Heart left ventricle (tissue), 16 donors: ENCODE data around the gene BTBD8. TPM values are rescaled to one million over a fixed set of nuclear protein-coding genes. Genes with fewer than 3 reads are reported as not detected.
A peak's percentile ranks its signal among the peaks of the same experiment; 100 is the strongest.

Experiments
- ATAC-seq, 4 donors: fragments of 200-7000 bp; cut with Tn5 transposase; one replicate each; pipeline ENCODE4 v1.9.1; 2020 to 2022; ENCODE audit warnings: moderate library complexity in 4 of 4, mild to moderate bottlenecking in 3 of 4, moderate number of reproducible peaks in 1 of 4
- DNase-seq, 5 donors: peaks; one replicate each; pipeline ENCODE4 v3.0.0-alpha.2; 2020
- H3K27ac ChIP-seq, 12 donors: fragments of 200-600 bp; sonication (generic) in 4 of 12; one replicate each; pipeline versions ENCODE4 v1.5.0 to v1.8.0; 2016 to 2022; ENCODE audit warnings: mild to moderate bottlenecking in 2 of 12
- H3K27me3 ChIP-seq, 9 donors: fragments of 200-600 bp; sonication (generic) in 2 of 9; one replicate each; pipeline versions ENCODE4 v1.5.1 to v1.8.0; 2016 to 2022; ENCODE audit warnings: mild to moderate bottlenecking in 3 of 9
- H3K36me3 ChIP-seq, 9 donors: fragments of 200-600 bp; sonication (generic) in 2 of 9; one replicate each; pipeline versions ENCODE4 v1.5.0 to v1.8.0; 2018 to 2022; ENCODE audit warnings: mild to moderate bottlenecking in 2 of 9
- H3K4me1 ChIP-seq, 12 donors: fragments of 200-600 bp; sonication (generic) in 4 of 12; one replicate each; pipeline versions ENCODE4 v1.5.0 to v1.8.0; 2016 to 2022; ENCODE audit warnings: mild to moderate bottlenecking in 3 of 12
- H3K4me3 ChIP-seq, 12 donors: fragments of 200-600 bp; sonication (generic) in 4 of 12; one replicate each; pipeline versions ENCODE4 v1.5.0 to v1.8.0; 2017 to 2022; ENCODE audit warnings: mild to moderate bottlenecking in 9 of 12, moderate library complexity in 4 of 12
- H3K9me3 ChIP-seq, 12 donors: fragments of 200-600 bp; sonication (generic) in 4 of 12; one replicate each; pipeline versions ENCODE4 v1.5.0 to v1.8.0; 2016 to 2022; ENCODE audit warnings: mild to moderate bottlenecking in 1 of 12
- POLR2A ChIP-seq, 2 donors: fragments of 450-650 bp; IDR thresholded peaks; one replicate each; pipeline ENCODE4 v1.6.1; 2017; ENCODE audit warnings: antibody characterized with exemption in 2 of 2, mild to moderate bottlenecking in 2 of 2, moderate library complexity in 2 of 2
- WGBS, 4 donors: extraction: QIAGEN DNeasy Blood & Tissue Kit in 2 of 4; methylation state at CpG; one replicate each; pipeline versions ENCODE4 v1.1.5 to v1.1.7; 2013 to 2018; 5-methylcytosine and 5-hydroxymethylcytosine counted together
- intact Hi-C, 10 donors: fragments of 100-400 bp; cut with DNase I; formaldehyde crosslinking; loops; one replicate each; pipeline versions ENCODE4 v1.11.1 to v1.14.2; 2022
- polyA plus RNA-seq, 2 donors: library from polyadenylated mRNA; stranded (reverse); fragments of 200-250 nt; gene quantifications; one replicate each; pipeline ENCODE4 v1.2.3, GENCODE V29; 2013
- total RNA-seq, 9 donors: library from RNA; depleted of rRNA in 2 of 9; stranded (reverse); fragments of >200 nt in 2 of 9; fragmentation: NEBNext Ultra II Directional in 3 of 9; extraction: Animal tissue kit (Norgen Biotek cat#: 25700) in 3 of 9; gene quantifications; one replicate each; pipeline versions ENCODE4 v1.1.0 to v1.2.4, GENCODE V29; 2016 to 2023
- TF ChIP-seq, protein P1 (sequence below), 12 donors: fragments of 200-600 bp; sonication (generic) in 4 of 12; IDR thresholded peaks; one replicate each; pipeline versions ENCODE4 v1.5.0 to v1.8.0; 2018 to 2022; ENCODE audit warnings: antibody characterized with exemption in 12 of 12, mild to moderate bottlenecking in 5 of 12
- donor health status: ischemic (EF 13 %, LVEDD 7.1; RV severe dilation, severe dysfunction).
- donor health status: healthy with polysubstance abuse.
- donor health status: DM: no; HTN: yes; CAD: no.
- donor health status: DM: no; HTN: no; CAD: no.
- donor health status: ischemic (EF 25% LVEDD 6.9; RV normal size, moderate dysfunction).
- donor health status: ischemic (EF 25% LVEDD 5.7; RV mildly dilated, moderate dysfunction).
- donor health status: healthy.
- donor health status: DM: yes; HTN: yes; CAD: no.
- donor health status: ischemic (EF 35%, LVEDD 5.7; RV mildly dilated, moderate dysfunction).
- donor health status: nonischemic (EF 11% LVEDD 7.7; RV severe dilation, severe dysfunction).
- donor health status: DM: yes; HTN: yes; CAD: no.
- donor health status: PGD.
- donor health status: ischemic (EF 29% LVEDD 5.4; RV normal size, mild dysfunction).
- donor health status: nonischemic (EF 23%, LVEDD 6.1; RV moderate dilation, normal function).

Gene BTBD8
- total and polyA plus RNA-seq, 11 donors, result 0.67 to 7.7 (median 3.6) TPM

DNA sequence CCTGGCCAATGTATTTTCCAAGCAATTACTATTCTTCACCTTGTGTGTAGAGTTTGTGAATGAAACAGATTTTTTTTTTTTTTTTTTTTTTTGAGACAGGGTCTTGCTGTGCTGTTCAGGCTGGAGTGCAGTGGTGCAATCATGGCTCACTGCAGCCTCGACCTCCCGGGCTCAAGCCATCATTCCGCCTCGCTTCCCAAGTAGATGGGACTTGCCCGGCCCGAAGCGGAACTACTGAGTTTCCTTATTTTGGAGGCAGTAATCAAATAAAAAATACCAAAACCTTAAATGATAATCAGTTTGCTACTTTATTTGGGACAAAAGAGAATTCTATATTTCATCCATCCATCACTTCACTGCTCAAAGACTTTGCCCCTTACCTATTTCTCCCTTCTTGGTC, 704 bp upstream of the BTBD8 start:
- H3K9me3 ChIP-seq, result peaks cover 0 to 6% (median under 1%) of the 10 kb centered on the region in 12 donors
- ATAC-seq (no peak), DNase-seq (no peak)
- intact Hi-C loops, result no loop called here
- 95 to 97% (median 96%) methylated on average over 7 of the region's 7 CpGs for WGBS, 4 donors
- peak overlapping the region in 3 of 12 donors; percentile 64 to 80 (median 67) for H3K27ac ChIP-seq
- no peaks in the 10 kb centered on the region for H3K27me3 ChIP-seq
- TF ChIP-seq, protein P1, sequence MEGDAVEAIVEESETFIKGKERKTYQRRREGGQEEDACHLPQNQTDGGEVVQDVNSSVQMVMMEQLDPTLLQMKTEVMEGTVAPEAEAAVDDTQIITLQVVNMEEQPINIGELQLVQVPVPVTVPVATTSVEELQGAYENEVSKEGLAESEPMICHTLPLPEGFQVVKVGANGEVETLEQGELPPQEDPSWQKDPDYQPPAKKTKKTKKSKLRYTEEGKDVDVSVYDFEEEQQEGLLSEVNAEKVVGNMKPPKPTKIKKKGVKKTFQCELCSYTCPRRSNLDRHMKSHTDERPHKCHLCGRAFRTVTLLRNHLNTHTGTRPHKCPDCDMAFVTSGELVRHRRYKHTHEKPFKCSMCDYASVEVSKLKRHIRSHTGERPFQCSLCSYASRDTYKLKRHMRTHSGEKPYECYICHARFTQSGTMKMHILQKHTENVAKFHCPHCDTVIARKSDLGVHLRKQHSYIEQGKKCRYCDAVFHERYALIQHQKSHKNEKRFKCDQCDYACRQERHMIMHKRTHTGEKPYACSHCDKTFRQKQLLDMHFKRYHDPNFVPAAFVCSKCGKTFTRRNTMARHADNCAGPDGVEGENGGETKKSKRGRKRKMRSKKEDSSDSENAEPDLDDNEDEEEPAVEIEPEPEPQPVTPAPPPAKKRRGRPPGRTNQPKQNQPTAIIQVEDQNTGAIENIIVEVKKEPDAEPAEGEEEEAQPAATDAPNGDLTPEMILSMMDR (IDR thresholded peaks at IDR 0.05), result no peak
- no peak for TF ChIP-seq POLR2A (IDR thresholded peaks at IDR 0.05)
- H3K4me3 ChIP-seq, result peak overlapping the region in 9 of 12 donors; percentile 67 to 93 (median 79)
- H3K4me1 ChIP-seq, result peaks cover 0 to 16% (median 4%) of the 10 kb centered on the region in 12 donors
- H3K36me3 ChIP-seq, result no peaks in the 10 kb centered on the region

DNA sequence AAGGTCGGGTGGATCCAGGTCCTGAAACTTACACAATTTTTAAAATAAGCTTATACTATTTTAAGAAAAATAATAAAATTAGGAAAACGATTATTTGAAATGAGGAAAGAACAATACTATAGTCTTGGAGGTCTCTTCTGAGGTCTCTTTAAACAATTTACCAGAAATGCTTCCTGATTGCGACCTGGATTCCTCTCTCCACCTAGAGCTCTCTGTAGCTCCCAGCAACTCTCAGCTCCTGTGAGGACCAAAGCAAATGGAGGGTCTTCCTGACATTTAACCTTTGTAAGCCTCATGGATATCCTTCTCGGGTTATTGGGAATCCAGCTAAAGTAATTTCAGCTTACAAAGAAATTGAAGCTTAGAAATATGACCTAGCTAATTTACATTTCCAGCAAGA, 886 bp downstream of the BTBD8 start:
- no peak for DNase-seq
- WGBS, 4 donors, result 31 to 41% (median 36%) methylated on average over 4 of the region's 4 CpGs
- Histone ChIP-seq H3K9me3 (peaks cover 0 to 21% (median 11%) of the 10 kb centered on the region in 12 donors), H3K36me3 (peaks cover 0 to 5% (median 0%) of the 10 kb centered on the region in 9 donors), H3K27ac (peak overlapping the region in 7 of 12 donors; percentile 48 to 80 (median 67)), H3K27me3 (no peaks in the 10 kb centered on the region), H3K4me1 (peaks cover 0 to 16% (median 4%) of the 10 kb centered on the region in 12 donors), H3K4me3 (peak overlapping the region; percentile 61 to 93 (median 78))
- no peak for TF ChIP-seq POLR2A (IDR thresholded peaks at IDR 0.05)
- TF ChIP-seq, protein P1 (IDR thresholded peaks at IDR 0.05), result no peak
- no peak for ATAC-seq
- intact Hi-C loops, result loop anchor here in 1 of 10 donors (2.0 kb wide), 1 partner anchor 50 kb away; no protein-coding TSS in a partner anchor

DNA sequence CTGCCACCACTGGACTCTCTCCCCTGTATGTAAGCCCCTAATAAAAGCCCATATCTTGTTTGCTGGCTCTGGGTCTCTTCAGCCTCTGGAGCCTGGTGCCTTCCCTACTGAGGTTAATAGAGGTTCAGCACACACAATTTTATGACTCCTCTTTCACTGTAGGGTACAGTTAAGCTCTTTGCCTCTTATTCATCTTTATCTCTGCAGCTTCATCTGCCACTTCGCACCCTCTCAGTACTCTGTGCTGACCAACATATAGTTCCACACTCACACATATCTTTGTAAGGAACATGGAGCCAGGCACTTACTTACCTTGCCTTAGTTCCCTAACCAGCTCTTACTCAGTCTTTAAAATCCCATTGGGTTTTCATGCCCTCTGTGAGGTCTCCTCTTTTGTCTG, 4.5 kb downstream of the BTBD8 start:
- H3K27ac ChIP-seq, result no peak overlapping the region
- no peaks in the 10 kb centered on the region for H3K27me3 ChIP-seq
- H3K9me3 ChIP-seq, result peaks cover 0 to 36% (median 21%) of the 10 kb centered on the region in 12 donors
- H3K36me3 ChIP-seq, result peaks cover 0 to 11% (median 0%) of the 10 kb centered on the region in 9 donors
- no peak for TF ChIP-seq POLR2A (IDR thresholded peaks at IDR 0.05)
- TF ChIP-seq, protein P1 (IDR thresholded peaks at IDR 0.05), result no peak
- ATAC-seq, result no peak
- DNase-seq, result no peak
- H3K4me1 ChIP-seq, result peaks cover 0 to 14% (median 4%) of the 10 kb centered on the region in 12 donors
- intact Hi-C loops, result no loop called here
- 93 to 100% (median 97%) methylated on average over 1 of the region's 1 CpG for WGBS, 4 donors
- H3K4me3 ChIP-seq, result no peak overlapping the region

DNA sequence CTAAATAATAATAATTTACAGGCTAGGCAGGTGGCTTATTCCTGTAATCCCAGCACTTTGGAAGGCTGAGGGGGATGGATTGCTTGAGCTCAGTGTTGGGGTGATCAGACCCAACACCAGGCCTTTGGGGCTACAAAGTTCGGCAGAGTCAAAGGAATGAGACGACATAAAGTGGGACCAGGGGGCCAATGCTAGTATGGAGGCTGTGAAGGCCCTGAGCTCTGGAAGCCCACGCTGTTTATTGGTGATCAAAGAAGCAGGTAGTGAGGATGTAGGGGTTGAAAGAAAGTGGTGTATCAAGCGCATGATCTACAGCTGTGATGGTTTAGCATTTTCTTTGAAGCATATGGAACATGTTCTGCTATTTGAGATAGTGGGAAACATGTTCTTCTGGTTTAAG, 5.6 kb downstream of the BTBD8 start:
- Histone ChIP-seq H3K4me3 (no peak overlapping the region), H3K36me3 (peaks cover 0 to 11% (median 0%) of the 10 kb centered on the region in 9 donors), H3K9me3 (peaks cover 0 to 36% (median 21%) of the 10 kb centered on the region in 12 donors), H3K27me3 (no peaks in the 10 kb centered on the region), H3K4me1 (peaks cover 0 to 11% (median 2%) of the 10 kb centered on the region in 12 donors), H3K27ac (no peak overlapping the region)
- intact Hi-C loops, result no loop called here
- TF ChIP-seq POLR2A (IDR thresholded peaks at IDR 0.05), result no peak
- TF ChIP-seq, protein P1 (IDR thresholded peaks at IDR 0.05), result no peak
- ATAC-seq (no peak), DNase-seq (no peak)
- WGBS, 4 donors, result 91 to 99% (median 94%) methylated on average over 4 of the region's 4 CpGs
